ENCODE data around the gene MRTO4.
A peak's percentile ranks its signal among the peaks of the same experiment; 100 is the strongest.
"Not testable (repeated sequence)": the region's sequence is repeated elsewhere in the genome, so short reads cannot be mapped to it uniquely, and the experiment has no call there.

The MRTO4 gene

GRCh38 chr1:19273106-19273843 is 21.7 kb downstream of the MRTO4 start:
- DNase-seq (ENCODE audit: low read depth) = no peak

GRCh38 chr1:19273844-19274531 is 22.4 kb downstream of the MRTO4 start:
- not testable (repeated sequence) for DNase-seq (ENCODE audit: low read depth)

- DNase-seq (ENCODE audit: low read depth) = no peak
Observed at GRCh38 chr1:19274636-19275035, 23.0 kb downstream of the MRTO4 start.

GRCh38 chr1:19283891-19284290 is 32.3 kb downstream of the MRTO4 start:
- DNase-seq (ENCODE audit: low read depth) = no peak

GRCh38 chr1:19284881-19285280 is 33.3 kb downstream of the MRTO4 start:
- DNase-seq (ENCODE audit: low read depth) = no peak

GRCh38 chr1:19285366-19285765 is 33.8 kb downstream of the MRTO4 start:
- not testable (repeated sequence) for DNase-seq (ENCODE audit: low read depth)

GRCh38 chr1:19285807-19286206 is 34.2 kb downstream of the MRTO4 start:
- DNase-seq (ENCODE audit: low read depth) = not testable (repeated sequence)

- DNase-seq (ENCODE audit: low read depth) = no peak
Observed at GRCh38 chr1:19287436-19288185, 36.0 kb downstream of the MRTO4 start.

- peak; percentile 31 for DNase-seq (ENCODE audit: low read depth)
Observed at GRCh38 chr1:19288324-19289241, 37.0 kb downstream of the MRTO4 start, which contains the start of gene AKR7A3. AKR7A3 (minus strand) TSS chr1:19288770; CDS start chr1:19288709, 61 bp downstream.

- DNase-seq (ENCODE audit: low read depth) = no peak
Observed at GRCh38 chr1:19289244-19289643, 37.6 kb downstream of the MRTO4 start.

GRCh38 chr1:19294638-19295037 is 43.0 kb downstream of the MRTO4 start:
- no peak for DNase-seq (ENCODE audit: low read depth)

GRCh38 chr1:19300211-19300610 is 48.6 kb downstream of the MRTO4 start:
- DNase-seq (ENCODE audit: low read depth) = no peak

GRCh38 chr1:19304081-19304480 is 52.5 kb downstream of the MRTO4 start:
- not testable (repeated sequence) for DNase-seq (ENCODE audit: low read depth)

- DNase-seq (ENCODE audit: low read depth) = no peak
Observed at GRCh38 chr1:19305880-19306279, 54.3 kb downstream of the MRTO4 start.

GRCh38 chr1:19306941-19307340 is 55.3 kb downstream of the MRTO4 start:
- no peak for DNase-seq (ENCODE audit: low read depth)

- DNase-seq (ENCODE audit: low read depth) = no peak
Observed at GRCh38 chr1:19307794-19308508, 56.3 kb downstream of the MRTO4 start.

- no peak for DNase-seq (ENCODE audit: low read depth)
Observed at GRCh38 chr1:19308509-19308907, 56.9 kb downstream of the MRTO4 start.

GRCh38 chr1:19309123-19309813 is 57.7 kb downstream of the MRTO4 start:
- DNase-seq (ENCODE audit: low read depth) = no peak

Data from stimulated activated CD4-positive, alpha-beta T cell treated with anti-CD3 and anti-CD28 coated beads, Interleukin-2, amount 100 ng/mL, for 4 hours (primary cell).